GM12878 (cell line): Measurements from ENCODE around the gene NPM1. TPM values are rescaled to one million over a fixed set of nuclear protein-coding genes. Genes with fewer than 3 reads are reported as not detected.

Experiments used
- ATAC-seq: fragments of 200-7000 bp; cut with Tn5 transposase; 3 replicates; pipeline ENCODE4 v1.9.1; 2020; ENCODE audit warnings: mild to moderate bottlenecking, moderate library complexity
- BruUV-seq: library from RNA; stranded (reverse); fragments of 400-500 nt; replicated peaks from 2 replicates; lab custom pipeline; 2021; lab: Mats Ljungman, UMichigan
- CTCF ChIA-PET: fragments of 300-600 bp; sonication (Branson Sonifier 250); formaldehyde crosslinking; extraction: SDS; loops from one replicate; lab custom pipeline; 2021; ENCODE audit warnings: inconsistent platforms; lab: Yijun Ruan, JAX
- POLR2A ChIA-PET: fragments of 350-600 bp; formaldehyde crosslinking; extraction: SDS; loops from one replicate; lab custom pipeline; 2021; ENCODE audit warnings: inconsistent platforms; lab: Charles Lee
- RAD21 ChIA-PET: fragments of 300-600 bp; sonication (Branson Sonifier 250); formaldehyde crosslinking; loops from one replicate; lab custom pipeline; 2023; ENCODE audit warnings: antibody characterized with exemption; ENCODE audit not compliant: unreplicated experiment; lab: Charles Lee
- SMC1A ChIA-PET: fragments of 300-600 bp; sonication (Branson Sonifier 250); formaldehyde crosslinking; loops from one replicate; lab custom pipeline; 2023; ENCODE audit not compliant: unreplicated experiment, uncharacterized antibody; lab: Charles Lee
- DNase-seq: peaks from one replicate; pipeline ENCODE4 v3.0.0-alpha.2; 2011; ENCODE audit warnings: low read depth, low spot score
- FAIRE-seq: peaks from 3 replicates; lab custom pipeline; 2011; peaks lifted over from hg19 to GRCh38; lab: Jason Lieb, UNC
- H2AFZ ChIP-seq: 2 replicates; pipeline ENCODE4 v1.6.0; 2011; ENCODE audit warnings: low read depth, low read length, control low read depth; ENCODE audit not compliant: control insufficient read depth
- H3K27ac ChIP-seq: 2 replicates; pipeline ENCODE4 v1.5.1; 2011; ENCODE audit warnings: control low read depth; ENCODE audit not compliant: control insufficient read depth, insufficient read depth
- H3K27me3 ChIP-seq, 2 experiments: replicated peaks in 1 of 2; 2 replicates each; pipeline versions ENCODE4 v1.6.0 to v1.6.1; 2011; ENCODE audit warnings: low read length in 1 of 2; ENCODE audit not compliant: control insufficient read depth in 2 of 2, insufficient read depth in 2 of 2
- H3K36me3 ChIP-seq, 2 experiments: 2 replicates each; pipeline ENCODE4 v1.5.1; 2011; ENCODE audit warnings: low read length in 1 of 2; ENCODE audit not compliant: control insufficient read depth in 2 of 2, insufficient read depth in 2 of 2
- H3K4me1 ChIP-seq: 2 replicates; pipeline ENCODE4 v1.6.1; 2011; ENCODE audit warnings: mild to moderate bottlenecking, low read length, moderate library complexity, mixed read lengths; ENCODE audit not compliant: control insufficient read depth, insufficient read depth
- H3K4me2 ChIP-seq: 2 replicates; pipeline ENCODE4 v1.6.0; 2011; ENCODE audit warnings: control low read depth; ENCODE audit not compliant: control insufficient read depth, insufficient read depth
- H3K4me3 ChIP-seq: fragments of 200-600 bp; sonication (generic); 2 replicates; pipeline ENCODE4 v1.5.1; 2016
- H3K79me2 ChIP-seq: 2 replicates; pipeline ENCODE4 v1.6.0; 2011; ENCODE audit warnings: low read length; ENCODE audit not compliant: control insufficient read depth, insufficient read depth
- H3K9ac ChIP-seq: 2 replicates; pipeline ENCODE4 v1.8.0; 2011; ENCODE audit warnings: low read length, control low read depth, mixed read lengths; ENCODE audit not compliant: control insufficient read depth, insufficient read depth
- H3K9me3 ChIP-seq: replicated peaks from 3 replicates; pipeline ENCODE4 v1.5.1; 2011; ENCODE audit warnings: mild to moderate bottlenecking, low read length; ENCODE audit not compliant: control insufficient read depth, insufficient read depth
- H4K20me1 ChIP-seq: 2 replicates; pipeline ENCODE4 v1.6.0; 2011; ENCODE audit not compliant: control insufficient read depth, insufficient read depth
- CHD1 ChIP-seq: IDR thresholded peaks from 2 replicates; pipeline ENCODE4 v1.6.1; 2012; ENCODE audit warnings: low read depth, low read length, improper control_type of control experiment
- IRF3 ChIP-seq: fragments of 450-650 bp; IDR thresholded peaks from 2 replicates; pipeline ENCODE4 v1.6.1; 2014; ENCODE audit warnings: mild to moderate bottlenecking
- NFYB ChIP-seq: IDR thresholded peaks from 2 replicates; pipeline ENCODE4 v1.6.1; 2011; ENCODE audit warnings: low read depth, mild to moderate bottlenecking, low read length, improper control_type of control experiment, moderate library complexity; ENCODE audit not compliant: insufficient read depth
- NR2C2 ChIP-seq: IDR thresholded peaks from 2 replicates; pipeline ENCODE4 v1.6.1; 2011; ENCODE audit warnings: borderline replicate concordance, low read depth; ENCODE audit not compliant: control insufficient read depth, insufficient read length
- PML ChIP-seq: IDR thresholded peaks from 2 replicates; pipeline ENCODE4 v1.6.1; 2012; ENCODE audit warnings: low read length, inconsistent platforms
- WGBS: methylation state at CpG from one replicate; pipeline ENCODE4 v1.1.6; 2016; ENCODE audit warnings: low lambda C conversion rate; ENCODE audit not compliant: insufficient replicate concordance, insufficient coverage; ENCODE audit errors: missing lambda C conversion rate; 5-methylcytosine and 5-hydroxymethylcytosine counted together
- in situ Hi-C: fragments of 300-500 bp; cut with MboI; formaldehyde crosslinking; loops from 9 replicates; pipeline ENCODE4 v1.14.3; 2018; ENCODE audit warnings: mixed read lengths
- intact Hi-C: fragments of 100-400 bp; cut with micrococcal nuclease; formaldehyde crosslinking; loops from one replicate; pipeline ENCODE4 v1.14.2; 2022; ENCODE audit not compliant: unreplicated experiment
- polyA plus RNA-seq, 11 experiments: library from polyadenylated mRNA; depleted of rRNA in 4 of 11; unstranded in 6 of 11; stranded (reverse) in 5 of 11; fragments of >200 nt; fragmentation: Nextera tagmentation in 4 of 11; fragmentation: Illumina TruSeq in 1 of 11; extraction: Ambion mirVana in 4 of 11; extraction: Trizol in 1 of 11; gene quantifications; 1 replicate in 1 of 11; 2 replicates in 10 of 11; pipeline versions ENCODE4 v1.2.1 to v1.2.3, GENCODE V29; 2011 to 2016; ENCODE audit warnings: inconsistent platforms in 2 of 11, missing spikeins in 2 of 11, low read depth in 1 of 11
- total RNA-seq, 4 experiments: library from RNA; depleted of rRNA in 3 of 4; stranded (reverse); fragments of >200 nt in 3 of 4; fragmentation: Illumina TruSeq in 1 of 4; extraction: Trizol in 1 of 4; gene quantifications; 2 replicates each; pipeline versions ENCODE4 v1.2.1 to v1.2.3, GENCODE V29; 2013 to 2021
- TF ChIP-seq, protein P1 (sequence below), 3 experiments: IDR thresholded peaks in 2 of 3; conservative IDR thresholded peaks in 1 of 3; 2 replicates each; pipeline ENCODE4 v1.5.1; 2011; ENCODE audit warnings: low read depth in 3 of 3, low read length in 3 of 3, mild to moderate bottlenecking in 3 of 3, control low read depth in 2 of 3, moderate library complexity in 2 of 3, inconsistent platforms in 1 of 3, mixed read lengths in 1 of 3; ENCODE audit not compliant: control insufficient read depth in 2 of 3, insufficient read depth in 1 of 3; ENCODE audit errors: extremely low read depth in 1 of 3
- TF ChIP-seq, protein P2 (sequence below): fragments of 450-650 bp; IDR thresholded peaks from 2 replicates; pipeline ENCODE4 v1.6.1; 2018; ENCODE audit warnings: mild to moderate bottlenecking, low read depth, moderate library complexity; ENCODE audit not compliant: partially characterized antibody

Gene NPM1
- total and polyA plus RNA-seq, 10 of the 15 experiments (the other 5 are each of a cell fraction or from before 2014, with no cell fraction given): 1,843 to 5,466 (median 2,866) TPM

DNA sequence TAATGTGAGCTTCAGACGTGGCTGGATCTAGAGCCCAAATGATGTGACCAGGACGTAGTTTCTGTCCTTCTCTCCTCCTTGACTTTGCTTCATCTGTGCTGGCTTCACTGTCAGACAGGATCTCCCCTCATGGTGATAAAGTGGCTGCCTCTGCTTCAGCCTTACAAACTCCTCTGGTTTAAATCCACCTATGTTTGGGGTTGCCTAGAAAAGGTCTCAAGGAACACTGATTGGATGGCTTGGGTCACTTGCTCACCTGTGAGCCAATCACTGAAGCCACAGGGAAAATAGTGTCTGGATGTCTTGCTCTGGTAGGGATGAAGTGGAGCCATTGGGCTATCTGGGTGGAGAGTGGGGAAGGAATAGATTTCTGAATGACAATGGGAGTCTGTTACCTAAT, 67.9 kb downstream of the NPM1 start:
- H3K36me3 ChIP-seq: no peaks in the 10 kb centered on the region
- 0% methylated on average over 2 of the region's 2 CpGs for WGBS
- TF ChIP-seq, protein P1, sequence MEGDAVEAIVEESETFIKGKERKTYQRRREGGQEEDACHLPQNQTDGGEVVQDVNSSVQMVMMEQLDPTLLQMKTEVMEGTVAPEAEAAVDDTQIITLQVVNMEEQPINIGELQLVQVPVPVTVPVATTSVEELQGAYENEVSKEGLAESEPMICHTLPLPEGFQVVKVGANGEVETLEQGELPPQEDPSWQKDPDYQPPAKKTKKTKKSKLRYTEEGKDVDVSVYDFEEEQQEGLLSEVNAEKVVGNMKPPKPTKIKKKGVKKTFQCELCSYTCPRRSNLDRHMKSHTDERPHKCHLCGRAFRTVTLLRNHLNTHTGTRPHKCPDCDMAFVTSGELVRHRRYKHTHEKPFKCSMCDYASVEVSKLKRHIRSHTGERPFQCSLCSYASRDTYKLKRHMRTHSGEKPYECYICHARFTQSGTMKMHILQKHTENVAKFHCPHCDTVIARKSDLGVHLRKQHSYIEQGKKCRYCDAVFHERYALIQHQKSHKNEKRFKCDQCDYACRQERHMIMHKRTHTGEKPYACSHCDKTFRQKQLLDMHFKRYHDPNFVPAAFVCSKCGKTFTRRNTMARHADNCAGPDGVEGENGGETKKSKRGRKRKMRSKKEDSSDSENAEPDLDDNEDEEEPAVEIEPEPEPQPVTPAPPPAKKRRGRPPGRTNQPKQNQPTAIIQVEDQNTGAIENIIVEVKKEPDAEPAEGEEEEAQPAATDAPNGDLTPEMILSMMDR (IDR thresholded peaks at IDR 0.05 in 2 of 3, conservative IDR thresholded peaks at IDR 0.05 in 1 of 3; ENCODE audit: control insufficient read depth in 2 of 3, extremely low read depth in 1 of 3, insufficient read depth in 1 of 3, low read depth in 3 of 3, low read length in 3 of 3): no peak
- peak; percentile 59; the same call in 1 of the 2 replicates for TF ChIP-seq NFYB
- no peak overlapping the region for H3K9ac ChIP-seq
- no peaks in the 10 kb centered on the region for H3K4me1 ChIP-seq
- H3K9me3 ChIP-seq: no peaks in the 10 kb centered on the region
- BruUV-seq: no TSS peak
- in situ Hi-C loops (no loop called here), intact Hi-C loops (no loop called here)
- no peak overlapping the region for H3K4me2 ChIP-seq
- H2AFZ ChIP-seq: no peak overlapping the region
- H3K4me3 ChIP-seq: no peak overlapping the region
- no peaks in the 10 kb centered on the region for H4K20me1 ChIP-seq
- ATAC-seq (no peak), FAIRE-seq (peak; percentile 23), DNase-seq (no peak)
- H3K27ac ChIP-seq: no peak overlapping the region
- H3K27me3 ChIP-seq: peaks cover 0 to under 1% of the 10 kb centered on the region in 2 experiments; a peak in 2 of 4 replicates
- CTCF ChIA-PET: no interaction called here
- POLR2A ChIA-PET: no interaction called here
- SMC1A ChIA-PET: no interaction called here
- RAD21 ChIA-PET: no interaction called here
- H3K79me2 ChIP-seq: no peaks in the 10 kb centered on the region

DNA sequence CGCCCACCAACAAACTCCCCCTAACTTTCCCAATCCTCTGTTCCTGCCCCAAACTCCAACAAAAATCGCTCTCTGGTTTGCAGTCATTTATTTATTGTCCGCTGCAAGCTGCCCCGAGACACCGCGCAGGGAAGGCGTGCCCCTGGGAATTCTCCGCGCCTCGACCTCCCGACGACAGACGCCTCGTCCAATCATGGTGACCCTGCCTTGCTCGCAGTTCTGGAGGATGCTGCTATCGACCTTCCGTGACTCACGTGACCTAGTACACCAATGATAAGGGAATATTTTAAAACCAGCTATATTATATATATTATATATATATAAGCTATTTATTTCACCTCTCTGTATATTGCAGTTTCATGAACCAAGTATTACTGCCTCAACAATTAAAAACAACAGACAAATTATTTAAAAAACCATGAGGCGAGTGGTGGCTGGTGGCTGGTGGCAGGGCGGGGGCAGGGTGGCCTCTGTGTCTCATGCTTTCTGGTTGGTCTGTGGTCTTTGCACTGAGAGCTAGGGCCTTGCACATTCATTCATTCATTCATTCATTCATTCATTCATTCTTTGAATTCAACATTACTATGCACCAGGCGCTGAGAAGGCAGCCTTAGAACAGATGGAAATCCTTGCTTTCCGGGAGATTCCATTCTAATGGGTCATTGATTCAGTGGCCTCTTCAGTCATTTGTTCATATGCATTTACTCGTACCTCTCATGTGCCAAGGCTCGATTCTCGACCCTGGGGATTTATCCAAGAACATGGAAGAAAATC, 69.7 kb downstream of the NPM1 start:
- intact Hi-C loops (no loop called here), in situ Hi-C loops (no loop called here)
- no peaks in the 10 kb centered on the region for H3K9me3 ChIP-seq
- no peak overlapping the region for H3K4me3 ChIP-seq
- no peak overlapping the region for H2AFZ ChIP-seq
- ATAC-seq: no peak
- 59% methylated on average over 24 of the region's 25 CpGs for WGBS
- no peak overlapping the region for H3K9ac ChIP-seq
- ChIA-PET RAD21 (no interaction called here), POLR2A (no interaction called here), SMC1A (no interaction called here), CTCF (no interaction called here)
- H3K4me2 ChIP-seq: no peak overlapping the region
- H4K20me1 ChIP-seq: no peaks in the 10 kb centered on the region
- no TSS peak for BruUV-seq
- H3K27me3 ChIP-seq: peaks cover 0 to 1% of the 10 kb centered on the region in 2 experiments; a peak in 2 of 4 replicates
- no peak overlapping the region for H3K27ac ChIP-seq
- no peak for DNase-seq
- no peaks in the 10 kb centered on the region for H3K79me2 ChIP-seq
- no peak for FAIRE-seq
- H3K36me3 ChIP-seq: no peaks in the 10 kb centered on the region
- H3K4me1 ChIP-seq: no peaks in the 10 kb centered on the region
- no peak for TF ChIP-seq CHD1
- no peak for TF ChIP-seq PML
- TF ChIP-seq, protein P2, sequence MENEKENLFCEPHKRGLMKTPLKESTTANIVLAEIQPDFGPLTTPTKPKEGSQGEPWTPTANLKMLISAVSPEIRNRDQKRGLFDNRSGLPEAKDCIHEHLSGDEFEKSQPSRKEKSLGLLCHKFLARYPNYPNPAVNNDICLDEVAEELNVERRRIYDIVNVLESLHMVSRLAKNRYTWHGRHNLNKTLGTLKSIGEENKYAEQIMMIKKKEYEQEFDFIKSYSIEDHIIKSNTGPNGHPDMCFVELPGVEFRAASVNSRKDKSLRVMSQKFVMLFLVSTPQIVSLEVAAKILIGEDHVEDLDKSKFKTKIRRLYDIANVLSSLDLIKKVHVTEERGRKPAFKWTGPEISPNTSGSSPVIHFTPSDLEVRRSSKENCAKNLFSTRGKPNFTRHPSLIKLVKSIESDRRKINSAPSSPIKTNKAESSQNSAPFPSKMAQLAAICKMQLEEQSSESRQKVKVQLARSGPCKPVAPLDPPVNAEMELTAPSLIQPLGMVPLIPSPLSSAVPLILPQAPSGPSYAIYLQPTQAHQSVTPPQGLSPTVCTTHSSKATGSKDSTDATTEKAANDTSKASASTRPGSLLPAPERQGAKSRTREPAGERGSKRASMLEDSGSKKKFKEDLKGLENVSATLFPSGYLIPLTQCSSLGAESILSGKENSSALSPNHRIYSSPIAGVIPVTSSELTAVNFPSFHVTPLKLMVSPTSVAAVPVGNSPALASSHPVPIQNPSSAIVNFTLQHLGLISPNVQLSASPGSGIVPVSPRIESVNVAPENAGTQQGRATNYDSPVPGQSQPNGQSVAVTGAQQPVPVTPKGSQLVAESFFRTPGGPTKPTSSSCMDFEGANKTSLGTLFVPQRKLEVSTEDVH: no peak
- TF ChIP-seq NR2C2: no peak
- no peak for TF ChIP-seq IRF3
